H9 (cell line): Measurements from ENCODE around the gene CDS1. TPM values are rescaled to one million over a fixed set of nuclear protein-coding genes. Genes with fewer than 3 reads are reported as not detected.

ENCODE experiments used
- DNase-seq: peaks from one replicate; pipeline ENCODE4 v3.0.0-alpha.2; 2017
- H2AFZ ChIP-seq: one replicate; pipeline ENCODE4 v1.6.1; 2013; ENCODE audit warnings: mild to moderate bottlenecking, low read length, control low read depth, moderate library complexity
- H2AK5ac ChIP-seq: 2 replicates; pipeline ENCODE4 v1.6.1; 2013; ENCODE audit warnings: low read length, control low read depth, mixed read lengths; ENCODE audit not compliant: insufficient read length
- H2BK120ac ChIP-seq: one replicate; pipeline ENCODE4 v1.6.1; 2013; ENCODE audit warnings: low read depth, mild to moderate bottlenecking, low read length, control low read depth, inconsistent platforms; ENCODE audit not compliant: poor library complexity, severe bottlenecking
- H2BK12ac ChIP-seq: 2 replicates; pipeline ENCODE4 v1.6.1; 2013; ENCODE audit warnings: low read length, control low read depth, mixed read lengths, low read depth; ENCODE audit not compliant: insufficient read length
- H2BK15ac ChIP-seq: 2 replicates; pipeline ENCODE4 v1.6.1; 2013; ENCODE audit warnings: low read depth, low read length, control low read depth
- H2BK20ac ChIP-seq: one replicate; pipeline ENCODE4 v1.6.1; 2013; ENCODE audit warnings: low read depth, mild to moderate bottlenecking, low read length, control low read depth, inconsistent platforms; ENCODE audit not compliant: poor library complexity, severe bottlenecking
- H2BK5ac ChIP-seq: 2 replicates; pipeline ENCODE4 v1.6.1; 2013; ENCODE audit warnings: low read length, control low read depth, mixed read lengths; ENCODE audit not compliant: insufficient read length
- H3K14ac ChIP-seq: 2 replicates; pipeline ENCODE4 v1.6.1; 2013; ENCODE audit warnings: low read length, control low read depth; ENCODE audit not compliant: insufficient read depth
- H3K18ac ChIP-seq: 2 replicates; pipeline ENCODE4 v1.6.1; 2013; ENCODE audit warnings: low read depth, mild to moderate bottlenecking, mixed read lengths, low read length, control low read depth; ENCODE audit not compliant: insufficient read length
- H3K23ac ChIP-seq: 2 replicates; pipeline ENCODE4 v1.6.1; 2013; ENCODE audit warnings: low read length, control low read depth, mixed read lengths, low read depth; ENCODE audit not compliant: insufficient read length
- H3K23me2 ChIP-seq: 2 replicates; pipeline ENCODE4 v1.6.1; 2013; ENCODE audit warnings: low read depth, mild to moderate bottlenecking, mixed read lengths, low read length, control low read depth; ENCODE audit not compliant: insufficient read length, poor library complexity, severe bottlenecking
- H3K27ac ChIP-seq: 2 replicates; pipeline ENCODE4 v1.5.1; 2013; ENCODE audit warnings: low read length, control low read depth, mixed read lengths, low read depth; ENCODE audit not compliant: insufficient read length
- H3K27me3 ChIP-seq: 2 replicates; pipeline ENCODE4 v1.6.1; 2013; ENCODE audit warnings: low read length, control low read depth, inconsistent platforms; ENCODE audit not compliant: insufficient read depth
- H3K4ac ChIP-seq: 2 replicates; pipeline ENCODE4 v1.6.1; 2013; ENCODE audit warnings: low read depth, mild to moderate bottlenecking, control low read depth, inconsistent platforms, low read length, moderate library complexity
- H3K4me1 ChIP-seq: 2 replicates; pipeline ENCODE4 v1.6.1; 2013; ENCODE audit warnings: low read length, control low read depth, inconsistent platforms; ENCODE audit not compliant: insufficient read depth
- H3K4me2 ChIP-seq: 2 replicates; pipeline ENCODE4 v1.6.1; 2013; ENCODE audit warnings: low read length, control low read depth, mixed read lengths; ENCODE audit not compliant: insufficient read length, insufficient read depth
- H3K56ac ChIP-seq: 2 replicates; pipeline ENCODE4 v1.6.1; 2013; ENCODE audit warnings: low read depth, mild to moderate bottlenecking, mixed read lengths, low read length, control low read depth; ENCODE audit not compliant: insufficient read length
- H3K79me1 ChIP-seq: 2 replicates; pipeline ENCODE4 v1.6.1; 2013; ENCODE audit warnings: low read depth, mild to moderate bottlenecking, moderate library complexity, low read length, control low read depth, inconsistent platforms; ENCODE audit not compliant: insufficient read depth, poor library complexity, severe bottlenecking
- H3K79me2 ChIP-seq: 2 replicates; pipeline ENCODE4 v1.6.1; 2013; ENCODE audit warnings: low read length, control low read depth, inconsistent platforms; ENCODE audit not compliant: insufficient read depth
- H3K9ac ChIP-seq: 2 replicates; pipeline ENCODE4 v1.6.1; 2013; ENCODE audit warnings: low read length, control low read depth, mixed read lengths; ENCODE audit not compliant: insufficient read length; ENCODE audit errors: extremely low read depth
- H3K9me3 ChIP-seq: one replicate; pipeline ENCODE4 v1.6.1; 2013; ENCODE audit warnings: low read depth, low read length, inconsistent platforms; ENCODE audit not compliant: control insufficient read depth
- H3T11ph ChIP-seq: one replicate; pipeline ENCODE4 v1.6.1; 2013; ENCODE audit warnings: mild to moderate bottlenecking, low read length, control low read depth, inconsistent platforms
- H4K20me1 ChIP-seq: one replicate; pipeline ENCODE4 v1.6.1; 2013; ENCODE audit not compliant: control insufficient read depth, insufficient read length, insufficient read depth
- H4K5ac ChIP-seq: 2 replicates; pipeline ENCODE4 v1.6.1; 2013; ENCODE audit warnings: low read depth, mild to moderate bottlenecking, mixed read lengths, low read length, control low read depth; ENCODE audit not compliant: insufficient read length
- H4K8ac ChIP-seq: replicated peaks from 2 replicates; pipeline ENCODE4 v1.6.1; 2013; ENCODE audit warnings: low read length, control low read depth, mixed read lengths, low read depth; ENCODE audit not compliant: insufficient read length
- H4K91ac ChIP-seq: 2 replicates; pipeline ENCODE4 v1.6.1; 2013; ENCODE audit warnings: low read depth, mild to moderate bottlenecking, moderate library complexity, mixed read lengths, low read length, control low read depth; ENCODE audit not compliant: insufficient read length
- H3K27ac Mint-ChIP-seq, 3 experiments: 2 replicates in 2 of 3; 3 replicates in 1 of 3; pipeline ENCODE4 v1.8.0; 2020 to 2021; ENCODE audit warnings: mixed read lengths in 3 of 3, mild to moderate bottlenecking in 1 of 3, moderate library complexity in 1 of 3
- H3K27me3 Mint-ChIP-seq: 2 replicates; pipeline ENCODE4 v1.8.0; 2021; ENCODE audit warnings: low read depth, mild to moderate bottlenecking, moderate library complexity, mixed read lengths
- H3K36me3 Mint-ChIP-seq, 3 experiments: 2 replicates in 2 of 3; 3 replicates in 1 of 3; pipeline ENCODE4 v1.8.0; 2020 to 2021; ENCODE audit warnings: low read depth in 3 of 3, mixed read lengths in 3 of 3; ENCODE audit not compliant: insufficient read depth in 1 of 3
- H3K4me1 Mint-ChIP-seq, 2 experiments: 2 replicates each; pipeline ENCODE4 v1.8.0; 2020; ENCODE audit warnings: mixed read lengths in 2 of 2
- H3K4me3 Mint-ChIP-seq, 2 experiments: 2 replicates in 1 of 2; 3 replicates in 1 of 2; pipeline ENCODE4 v1.8.0; 2020 to 2021; ENCODE audit warnings: mild to moderate bottlenecking in 2 of 2, mixed read lengths in 2 of 2, moderate library complexity in 1 of 2
- H3K9me3 Mint-ChIP-seq, 2 experiments: 2 replicates in 1 of 2; 3 replicates in 1 of 2; pipeline ENCODE4 v1.8.0; 2020; ENCODE audit warnings: mild to moderate bottlenecking in 2 of 2, mixed read lengths in 2 of 2, moderate library complexity in 1 of 2
- WGBS: extraction: QIAGEN DNeasy Blood & Tissue Kit; methylation state at CpG from one replicate; pipeline ENCODE4 v1.1.7; 2013; ENCODE audit warnings: missing lambda C conversion rate, low lambda C conversion rate, mixed read lengths; ENCODE audit not compliant: insufficient read length; ENCODE audit errors: extremely low coverage; 5-methylcytosine and 5-hydroxymethylcytosine counted together
- long read RNA-seq: library from polyadenylated mRNA; unstranded; transcript quantifications from one replicate; pipeline ENCODE4 v2.0.0, GENCODE V29; 2020
- total RNA-seq: library from RNA; stranded (reverse); gene quantifications from 2 replicates; pipeline ENCODE4 v1.2.1, GENCODE V29; 2021
- TF ChIP-seq, protein P1 (sequence below): fragments of 200-600 bp; sonication (generic); conservative IDR thresholded peaks from 3 replicates; pipeline ENCODE4 v1.8.0; 2021; ENCODE audit warnings: antibody characterized with exemption, mild to moderate bottlenecking

CDS1 gene
- 7.5 TPM in 2 replicates for total RNA-seq
- long read RNA-seq, full-length matches to known transcripts, result 29 of 38 reads
- long read RNA-seq, partial matches to known transcripts, result 3 of 38 reads
- long read RNA-seq, other reads (novel, unspliced or antisense), result 6 of 38 reads

DNA sequence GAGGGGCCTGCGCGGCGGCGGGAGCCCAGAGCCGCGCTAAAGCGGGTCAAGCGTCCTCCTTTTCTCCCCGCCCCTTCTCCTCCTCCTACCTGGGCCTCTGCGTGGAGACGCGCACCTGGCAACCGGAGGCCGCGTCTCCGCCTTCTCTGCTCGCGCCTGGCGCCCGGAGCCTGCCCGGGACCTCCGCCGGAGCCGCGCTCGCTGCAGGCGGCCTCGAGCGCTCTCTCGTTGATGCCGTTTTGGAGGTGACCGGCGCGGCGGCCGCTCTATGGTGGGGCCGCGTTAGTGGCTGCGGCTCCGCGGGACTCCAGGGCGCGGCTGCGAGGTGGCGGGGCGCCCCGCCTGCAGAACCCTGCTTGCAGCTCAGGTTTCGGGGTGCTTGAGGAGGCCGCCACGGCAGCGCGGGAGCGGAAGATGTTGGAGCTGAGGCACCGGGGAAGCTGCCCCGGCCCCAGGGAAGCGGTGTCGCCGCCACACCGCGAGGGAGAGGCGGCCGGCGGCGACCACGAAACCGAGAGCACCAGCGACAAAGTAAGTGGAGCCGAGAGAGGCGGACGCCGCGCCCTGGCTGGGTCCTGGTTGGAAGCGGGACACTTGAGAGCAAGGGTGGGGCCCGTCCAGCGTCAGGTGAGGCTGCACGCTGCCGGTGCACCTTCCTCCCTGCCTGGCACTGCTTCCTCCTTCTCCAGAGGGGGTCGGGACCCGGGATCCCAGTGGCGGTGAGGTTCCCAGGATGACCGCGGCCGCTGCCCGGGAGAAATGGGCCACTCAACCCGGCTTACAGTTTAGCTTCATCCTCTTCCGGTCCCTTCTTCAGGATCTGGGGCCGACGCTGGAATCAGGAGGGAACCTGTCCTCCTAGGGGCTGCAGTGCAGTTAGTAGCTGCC, at the start of gene CDS1:
Gene CDS1 (plus strand): TSS at position 140 of the 888 bp plus-strand sequence. CDS start 275 bp downstream, at position 415.
- Histone ChIP-seq H4K91ac (no peak within 1 kb of the TSS), H3K79me1 (peaks cover 2% of the 10 kb centered on the region), H4K20me1 (no peaks in the 10 kb centered on the region), H4K5ac (no peak within 1 kb of the TSS), H3K18ac (peak within 1 kb of the TSS; percentile 52), H2BK5ac (no peak within 1 kb of the TSS), H3K27me3 (no peaks in the 10 kb centered on the region; the same call in 1 of the 2 replicates), H3K14ac (peak within 1 kb of the TSS; percentile 59; the same call in 1 of the 2 replicates), H2BK20ac (no peak within 1 kb of the TSS), H2BK15ac (no peak within 1 kb of the TSS), H3K4ac (no peak within 1 kb of the TSS), H3T11ph (no peak within 1 kb of the TSS), H3K4me1 (peaks cover 9% of the 10 kb centered on the region; the same call in 1 of the 2 replicates), H2AFZ (peak within 1 kb of the TSS; percentile 63), H3K9ac (peak within 1 kb of the TSS; percentile 69), H3K56ac (no peak within 1 kb of the TSS), H4K8ac (no peak within 1 kb of the TSS), H3K79me2 (peaks cover 22% of the 10 kb centered on the region; the same call in 1 of the 2 replicates), H3K9me3 (no peaks in the 10 kb centered on the region), H3K4me2 (peak within 1 kb of the TSS; percentile 81), H2BK12ac (no peak within 1 kb of the TSS), H2BK120ac (no peak within 1 kb of the TSS), H2AK5ac (no peak within 1 kb of the TSS), H3K23ac (no peak within 1 kb of the TSS), H3K23me2 (peaks cover 8% of the 10 kb centered on the region), H3K27ac (no peak within 1 kb of the TSS)
- DNase-seq, result peak; percentile 59
- no CpG with 5 or more reads among the region's 88 CpGs for WGBS
- Mint-ChIP-seq H3K9me3 (peaks cover 10 to 22% of the 10 kb centered on the region in 2 experiments), H3K27me3 (peaks cover 12% of the 10 kb centered on the region), H3K4me3 (peak within 1 kb of the TSS; percentile 79 to 95), H3K4me1 (peaks cover 56 to 64% of the 10 kb centered on the region in 2 experiments), H3K36me3 (peaks cover 16 to 28% (median 23%) of the 10 kb centered on the region in 3 experiments), H3K27ac (peak within 1 kb of the TSS; percentile 28 to 76 (median 31))
- TF ChIP-seq, protein P1, sequence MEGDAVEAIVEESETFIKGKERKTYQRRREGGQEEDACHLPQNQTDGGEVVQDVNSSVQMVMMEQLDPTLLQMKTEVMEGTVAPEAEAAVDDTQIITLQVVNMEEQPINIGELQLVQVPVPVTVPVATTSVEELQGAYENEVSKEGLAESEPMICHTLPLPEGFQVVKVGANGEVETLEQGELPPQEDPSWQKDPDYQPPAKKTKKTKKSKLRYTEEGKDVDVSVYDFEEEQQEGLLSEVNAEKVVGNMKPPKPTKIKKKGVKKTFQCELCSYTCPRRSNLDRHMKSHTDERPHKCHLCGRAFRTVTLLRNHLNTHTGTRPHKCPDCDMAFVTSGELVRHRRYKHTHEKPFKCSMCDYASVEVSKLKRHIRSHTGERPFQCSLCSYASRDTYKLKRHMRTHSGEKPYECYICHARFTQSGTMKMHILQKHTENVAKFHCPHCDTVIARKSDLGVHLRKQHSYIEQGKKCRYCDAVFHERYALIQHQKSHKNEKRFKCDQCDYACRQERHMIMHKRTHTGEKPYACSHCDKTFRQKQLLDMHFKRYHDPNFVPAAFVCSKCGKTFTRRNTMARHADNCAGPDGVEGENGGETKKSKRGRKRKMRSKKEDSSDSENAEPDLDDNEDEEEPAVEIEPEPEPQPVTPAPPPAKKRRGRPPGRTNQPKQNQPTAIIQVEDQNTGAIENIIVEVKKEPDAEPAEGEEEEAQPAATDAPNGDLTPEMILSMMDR, result no peak
